HG03066 (cell line): ENCODE results near the gene OR10H4.
"Not testable (repeated sequence)": the region's sequence is repeated elsewhere in the genome, so short reads cannot be mapped to it uniquely, and the experiment has no call there.

Experiments
- ATAC-seq: cut with Tn5 transposase; IDR thresholded peaks from one replicate; pipeline ENCODE4 v1.9.1; 2021; ENCODE audit warnings: low read depth; ENCODE audit not compliant: unreplicated experiment

The OR10H4 gene, protein sequence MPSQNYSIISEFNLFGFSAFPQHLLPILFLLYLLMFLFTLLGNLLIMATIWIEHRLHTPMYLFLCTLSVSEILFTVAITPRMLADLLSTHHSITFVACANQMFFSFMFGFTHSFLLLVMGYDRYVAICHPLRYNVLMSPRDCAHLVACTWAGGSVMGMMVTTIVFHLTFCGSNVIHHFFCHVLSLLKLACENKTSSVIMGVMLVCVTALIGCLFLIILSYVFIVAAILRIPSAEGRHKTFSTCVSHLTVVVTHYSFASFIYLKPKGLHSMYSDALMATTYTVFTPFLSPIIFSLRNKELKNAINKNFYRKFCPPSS

DNA sequence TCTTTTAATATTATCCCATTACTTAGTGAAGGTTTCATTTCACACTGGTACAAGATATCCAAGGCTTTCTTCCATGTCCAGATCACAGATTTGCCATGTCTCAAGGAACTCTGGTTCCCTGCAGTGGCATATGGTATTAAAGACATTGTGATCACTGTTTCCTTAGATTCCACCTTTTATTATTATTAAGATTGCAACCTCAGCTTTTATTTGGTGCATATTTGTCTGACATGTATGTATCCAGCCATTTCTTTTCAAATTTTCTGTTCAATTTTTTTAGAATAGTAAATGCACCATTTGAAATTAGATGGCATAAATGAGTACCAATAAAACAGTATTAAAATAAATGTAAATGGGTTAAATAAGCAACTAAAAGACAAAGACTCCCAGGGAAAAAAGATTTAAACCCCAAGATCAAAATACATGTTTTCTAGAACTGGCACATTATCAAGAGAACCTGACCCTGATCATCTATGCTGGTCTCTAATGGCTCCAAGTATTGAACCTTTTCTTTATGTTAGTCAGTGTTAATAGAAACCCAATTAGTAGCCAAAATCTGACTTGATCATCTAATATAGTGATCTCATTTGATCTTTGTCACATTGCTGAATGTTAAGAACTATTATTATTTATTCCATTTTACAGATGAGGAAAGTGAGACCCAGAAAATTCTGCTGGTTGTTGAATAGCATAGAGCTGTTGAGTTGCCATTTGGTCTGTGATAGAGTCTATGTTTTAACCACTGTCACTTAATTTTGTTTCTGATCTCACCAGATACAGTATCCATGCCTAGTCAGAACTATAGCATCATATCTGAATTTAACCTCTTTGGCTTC lies at the start of gene OR10H4:
TSS of gene OR10H4 (plus strand) at position 786 of the 836 bp plus-strand sequence. CDS start at position 786, 0 bp downstream.
- ATAC-seq = no peak

DNA sequence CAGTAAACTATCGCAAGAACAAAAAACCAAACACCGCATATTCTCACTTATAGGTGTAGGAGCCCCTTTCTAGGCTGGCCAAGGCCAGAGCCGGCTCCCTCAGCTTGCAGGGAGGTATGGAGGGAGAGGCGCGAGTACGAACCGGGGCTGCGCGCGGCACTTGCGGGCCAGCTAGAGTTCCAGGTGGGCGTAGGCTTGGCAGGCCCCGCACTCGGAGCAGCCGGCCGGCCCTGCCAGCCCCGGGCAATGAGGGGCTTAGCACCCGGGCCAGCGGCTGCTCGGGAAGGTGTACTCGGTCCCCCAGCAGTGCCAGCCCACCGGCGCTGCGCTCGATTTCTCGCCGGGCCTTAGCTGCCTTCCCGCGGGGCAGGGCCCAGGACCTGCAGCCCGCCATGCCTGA lies 49.2 kb upstream of the OR10H4 start:
- not testable (repeated sequence) for ATAC-seq

DNA sequence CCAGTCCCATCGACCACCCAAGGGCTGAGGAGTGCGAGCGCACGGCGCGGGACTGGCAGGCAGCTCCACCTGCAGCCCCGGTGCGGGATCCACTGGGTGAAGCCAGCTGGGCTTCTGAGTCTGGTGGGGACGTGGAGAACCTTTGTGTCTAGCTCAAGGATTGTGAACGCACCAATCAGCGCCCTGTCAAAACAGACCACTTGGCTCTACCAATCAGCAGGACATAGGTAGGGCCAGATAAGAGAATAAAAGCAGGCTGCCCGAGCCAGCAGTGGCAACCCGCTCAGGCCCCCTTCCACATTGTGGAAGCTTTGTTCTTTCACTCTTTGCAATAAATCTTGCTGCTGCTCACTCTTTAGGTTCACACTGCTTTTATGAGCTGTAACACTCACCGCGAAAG lies 48.8 kb upstream of the OR10H4 start:
- not testable (repeated sequence) for ATAC-seq

GRCh38 chr19:15900504-15900903 lies 48.3 kb upstream of the OR10H4 start:
- no peak for ATAC-seq

- ATAC-seq = no peak
Observed at GRCh38 chr19:15902254-15902653, 46.6 kb upstream of the OR10H4 start.

DNA sequence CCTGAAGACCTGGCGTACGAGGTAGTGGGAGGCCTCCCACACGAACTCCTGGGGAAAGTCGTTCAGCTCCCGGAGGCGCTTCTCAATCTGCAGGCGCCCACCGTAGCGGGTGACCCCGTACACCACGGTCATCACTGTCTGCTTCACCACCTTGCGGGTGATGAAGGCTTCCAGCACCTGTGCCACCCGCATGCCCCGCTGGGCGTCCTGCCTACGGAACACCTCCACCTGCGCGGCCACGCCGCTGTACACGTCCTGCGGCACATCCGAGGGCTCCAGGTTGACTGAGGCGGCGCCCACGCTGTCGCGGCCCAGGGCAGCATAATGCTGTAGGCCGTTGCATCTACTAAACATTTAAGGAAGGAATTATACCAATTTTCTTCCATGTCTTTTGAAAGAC lies 45.9 kb upstream of the OR10H4 start:
- not testable (repeated sequence) for ATAC-seq

- ATAC-seq = no peak
Observed at GRCh38 chr19:15905026-15905425, 43.8 kb upstream of the OR10H4 start.

GRCh38 chr19:15911599-15912235 lies 37.1 kb upstream of the OR10H4 start:
- no peak for ATAC-seq

GRCh38 chr19:15913384-15913783 lies 35.4 kb upstream of the OR10H4 start:
- no peak for ATAC-seq

DNA sequence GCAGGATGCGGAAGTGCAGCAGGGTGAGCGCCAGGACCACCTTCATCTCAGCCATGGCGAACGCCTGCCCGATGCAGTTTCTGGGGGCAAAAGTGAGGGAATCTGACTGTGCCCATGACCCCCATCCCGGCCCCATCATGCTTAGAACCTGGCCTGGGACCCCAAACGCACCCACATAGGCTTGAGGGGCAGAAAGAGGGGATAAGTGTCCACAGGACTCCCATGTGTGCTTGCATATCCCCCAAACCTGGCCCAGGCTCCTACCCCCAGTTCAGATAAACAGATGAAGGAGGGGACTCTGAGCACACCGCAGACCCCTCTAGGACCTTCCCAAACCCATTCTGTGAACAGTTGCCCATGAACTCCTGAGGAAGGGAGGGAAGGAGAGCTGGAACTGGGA lies 35.0 kb upstream of the OR10H4 start:
- ATAC-seq = no peak

- ATAC-seq = no peak
Observed at GRCh38 chr19:15915109-15915508, 33.7 kb upstream of the OR10H4 start.

DNA sequence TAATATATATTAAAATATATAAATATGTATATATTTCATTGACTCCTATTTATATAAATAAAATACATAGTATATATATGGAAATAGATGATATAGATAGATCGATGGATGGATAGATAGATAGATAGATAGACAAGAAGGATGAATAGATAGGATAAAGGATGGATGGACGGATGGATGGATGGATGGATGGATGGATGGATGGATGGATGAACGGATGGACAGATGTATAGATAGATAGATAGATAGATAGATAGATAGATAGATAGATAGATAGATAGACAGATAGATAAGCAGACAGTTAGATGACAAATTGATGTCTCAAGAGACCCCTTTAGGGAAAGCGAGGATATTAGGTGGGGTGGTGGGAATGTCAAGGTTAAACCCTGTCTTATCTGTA lies 29.6 kb upstream of the OR10H4 start:
- no peak for ATAC-seq

DNA sequence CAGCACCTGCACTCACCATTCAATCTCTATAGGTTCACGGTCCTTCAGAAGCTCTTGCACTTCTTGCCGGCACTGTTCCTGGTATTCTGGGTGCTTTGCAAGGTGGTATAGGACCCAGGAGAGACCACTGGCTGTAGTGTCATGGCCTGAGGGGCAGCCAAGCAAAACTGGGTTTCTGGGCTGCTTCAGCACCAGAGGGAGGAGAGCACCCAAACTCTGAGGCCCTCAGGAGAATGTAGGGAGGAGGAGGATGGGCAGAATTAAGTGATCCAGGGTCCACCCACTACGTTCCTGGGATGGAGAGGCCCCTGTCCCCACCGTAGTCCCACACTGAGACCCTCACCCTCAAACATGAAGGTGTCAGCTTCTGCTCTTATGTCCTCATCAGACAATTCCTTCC lies 26.8 kb upstream of the OR10H4 start:
- ATAC-seq = no peak

DNA sequence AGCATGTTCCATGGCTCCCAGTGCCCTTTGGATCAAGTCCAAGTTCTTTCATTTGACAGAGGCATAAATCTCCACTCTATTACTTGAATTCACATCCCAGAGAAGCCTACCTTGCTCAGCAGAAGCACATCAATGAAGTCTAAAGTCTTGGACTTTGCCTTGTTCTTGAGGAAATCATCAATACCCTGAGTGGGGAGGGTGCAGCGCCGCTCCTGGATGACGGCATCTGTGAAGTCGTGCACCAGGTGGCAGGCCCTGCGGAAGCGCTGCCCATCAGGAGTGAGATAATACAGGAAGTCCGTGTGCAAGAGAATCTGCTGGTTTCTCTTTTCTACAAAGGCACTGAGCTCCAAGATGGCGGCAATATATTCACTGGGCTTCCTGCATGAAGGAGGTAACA lies 25.1 kb upstream of the OR10H4 start:
- no peak for ATAC-seq

DNA sequence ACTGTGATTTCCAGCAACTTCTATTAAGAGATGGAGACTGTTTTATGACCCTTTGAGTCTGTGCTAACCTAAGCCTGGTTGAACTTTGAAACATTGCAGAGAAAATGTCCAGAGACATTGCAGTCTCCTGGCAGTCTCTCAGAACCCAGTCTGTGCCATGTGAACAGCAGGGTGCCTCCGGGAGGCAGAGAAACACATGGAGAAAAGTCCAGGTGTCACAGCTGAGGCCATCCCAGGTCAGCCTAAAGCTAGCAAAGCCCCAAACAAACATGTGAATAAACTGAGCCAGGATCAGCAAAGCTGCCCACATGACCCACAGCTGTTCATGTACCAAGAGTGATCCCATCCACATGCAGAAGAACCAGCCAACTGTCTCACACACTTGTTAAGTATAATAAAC lies 22.3 kb upstream of the OR10H4 start:
- ATAC-seq = no peak

GRCh38 chr19:15928321-15928720 lies 20.5 kb upstream of the OR10H4 start:
- no peak for ATAC-seq

DNA sequence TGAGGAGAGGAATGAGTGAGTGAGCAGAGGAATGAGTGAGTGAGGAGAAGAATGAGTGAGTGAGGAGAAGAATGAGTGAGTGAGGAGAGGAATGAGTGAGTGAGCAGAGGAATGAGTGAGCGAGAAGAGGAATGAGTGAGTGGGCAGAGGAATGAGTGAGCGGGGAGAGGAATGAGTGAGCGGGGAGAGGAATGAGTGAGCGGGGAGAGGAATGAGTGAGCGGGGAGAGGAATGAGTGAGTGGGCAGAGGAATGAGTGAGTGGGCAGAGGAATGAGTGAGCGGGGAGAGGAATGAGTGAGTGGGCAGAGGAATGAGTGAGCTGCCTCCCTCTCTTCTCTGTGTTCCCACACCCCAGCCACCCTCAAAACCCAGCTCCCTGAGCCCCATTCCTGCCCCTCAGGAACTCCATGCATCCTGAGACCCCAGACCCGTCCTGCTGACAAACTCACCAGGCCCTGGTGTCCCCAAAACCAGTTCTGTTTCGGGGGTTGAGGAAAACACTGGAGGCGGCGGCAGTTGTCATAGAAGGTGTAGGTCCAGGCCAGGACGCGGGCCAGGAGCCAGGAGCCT lies 15.0 kb upstream of the OR10H4 start:
- not testable (repeated sequence) for ATAC-seq

- ATAC-seq = no peak
Observed at GRCh38 chr19:15934332-15935078, 14.3 kb upstream of the OR10H4 start, which contains the start of gene CYP4F11. CYP4F11 (minus strand) TSS chr19:15934529; CDS start chr19:15934408, 121 bp downstream.

GRCh38 chr19:15935167-15935702 lies 13.6 kb upstream of the OR10H4 start:
- ATAC-seq = no peak

DNA sequence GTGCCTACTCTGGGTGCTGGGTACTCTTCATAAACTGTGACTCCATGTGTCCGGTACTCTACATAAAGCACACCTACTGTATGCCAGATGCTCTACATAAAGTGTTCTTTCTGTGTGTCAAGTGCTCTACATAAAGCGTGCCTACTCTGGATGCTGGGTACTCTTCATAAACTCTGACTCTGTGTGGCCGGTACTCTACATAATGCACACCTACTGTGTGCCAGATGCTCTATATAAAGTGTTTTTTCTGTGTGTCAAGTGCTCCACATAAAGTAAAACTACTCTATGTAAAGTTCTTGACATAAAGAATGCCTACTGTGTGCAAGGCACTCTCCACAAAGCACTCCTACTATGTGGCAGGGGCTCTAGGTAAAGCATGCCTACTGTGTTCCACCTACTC lies 12.6 kb upstream of the OR10H4 start:
- ATAC-seq = no peak
